A673 (cell line): ENCODE data around the gene C1orf115.

ENCODE experiments used
- EZH2 ChIP-seq: fragments of 200-600 bp; sonication (generic); IDR thresholded peaks from 2 replicates; pipeline ENCODE4 v1.6.1; 2017; ENCODE audit warnings: borderline replicate concordance, low read depth, mild to moderate bottlenecking, mixed read lengths, antibody characterized with exemption, low read length; ENCODE audit not compliant: poor library complexity, severe bottlenecking
- TF ChIP-seq, protein P1 (sequence below): fragments of 300-800, 200-600 bp; sonication (generic); conservative IDR thresholded peaks from 2 replicates; pipeline ENCODE4 v1.5.1; 2017; ENCODE audit warnings: low read depth, mild to moderate bottlenecking, antibody characterized with exemption, low read length, moderate library complexity, mixed read lengths

DNA sequence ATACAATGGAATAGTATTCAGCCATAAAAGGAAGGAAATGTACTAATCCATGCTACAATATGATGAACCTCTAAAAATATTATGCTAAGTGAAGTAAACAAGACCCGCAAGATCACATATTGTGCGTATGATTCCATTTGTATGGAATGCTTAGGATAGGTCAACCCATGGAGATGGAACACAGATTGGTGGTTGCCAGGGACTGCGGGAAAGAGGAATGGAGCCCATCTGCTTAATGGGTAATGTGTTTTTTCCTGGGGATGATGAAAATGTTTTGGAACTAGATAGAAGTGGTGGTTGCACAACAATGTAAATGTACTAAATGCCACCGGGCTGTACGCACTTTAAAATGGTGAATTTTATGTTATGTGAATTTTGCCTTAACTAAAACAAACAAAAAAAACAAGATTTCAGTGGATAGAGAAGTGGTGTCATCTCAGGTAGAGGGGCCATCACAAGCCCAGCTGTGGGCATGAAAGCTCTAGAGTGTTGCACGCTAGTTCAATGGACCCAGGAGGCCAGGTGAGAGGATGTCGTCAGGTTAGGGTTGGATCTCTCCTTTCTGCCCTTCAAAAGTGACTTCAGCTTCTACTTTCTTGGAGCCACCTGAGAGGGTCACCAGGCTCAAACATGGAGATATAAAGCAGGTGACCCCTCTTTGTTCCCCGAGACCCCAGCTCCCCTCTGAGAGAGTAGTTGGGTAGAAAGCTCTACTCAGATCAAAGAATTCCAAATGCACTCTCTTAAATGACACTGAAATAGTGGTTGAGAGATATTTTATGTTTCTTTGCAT lies 2.5 kb downstream of the C1orf115 start:
- TF ChIP-seq, protein P1, sequence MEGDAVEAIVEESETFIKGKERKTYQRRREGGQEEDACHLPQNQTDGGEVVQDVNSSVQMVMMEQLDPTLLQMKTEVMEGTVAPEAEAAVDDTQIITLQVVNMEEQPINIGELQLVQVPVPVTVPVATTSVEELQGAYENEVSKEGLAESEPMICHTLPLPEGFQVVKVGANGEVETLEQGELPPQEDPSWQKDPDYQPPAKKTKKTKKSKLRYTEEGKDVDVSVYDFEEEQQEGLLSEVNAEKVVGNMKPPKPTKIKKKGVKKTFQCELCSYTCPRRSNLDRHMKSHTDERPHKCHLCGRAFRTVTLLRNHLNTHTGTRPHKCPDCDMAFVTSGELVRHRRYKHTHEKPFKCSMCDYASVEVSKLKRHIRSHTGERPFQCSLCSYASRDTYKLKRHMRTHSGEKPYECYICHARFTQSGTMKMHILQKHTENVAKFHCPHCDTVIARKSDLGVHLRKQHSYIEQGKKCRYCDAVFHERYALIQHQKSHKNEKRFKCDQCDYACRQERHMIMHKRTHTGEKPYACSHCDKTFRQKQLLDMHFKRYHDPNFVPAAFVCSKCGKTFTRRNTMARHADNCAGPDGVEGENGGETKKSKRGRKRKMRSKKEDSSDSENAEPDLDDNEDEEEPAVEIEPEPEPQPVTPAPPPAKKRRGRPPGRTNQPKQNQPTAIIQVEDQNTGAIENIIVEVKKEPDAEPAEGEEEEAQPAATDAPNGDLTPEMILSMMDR: no peak
- TF ChIP-seq EZH2: no peak
